Hepatocyte (in vitro differentiated cells): Measurements from ENCODE around the gene SIGLEC12. TPM values are rescaled to one million over a fixed set of nuclear protein-coding genes. Genes with fewer than 3 reads are reported as not detected.

Source experiments
- DNase-seq: peaks from one replicate; pipeline ENCODE4 v3.0.0-alpha.2; 2016; ENCODE audit warnings: low spot score
- H2AFZ ChIP-seq: fragments of 200-600 bp; sonication (generic); 2 replicates; pipeline ENCODE4 v1.6.0; 2016; ENCODE audit warnings: antibody characterized with exemption, mild to moderate bottlenecking
- H3K27ac ChIP-seq: fragments of 200-600 bp; sonication (generic); 2 replicates; pipeline ENCODE4 v1.5.1; 2016; ENCODE audit warnings: mild to moderate bottlenecking
- H3K27me3 ChIP-seq: fragments of 200-600 bp; sonication (generic); 2 replicates; pipeline ENCODE4 v1.6.1; 2016
- H3K36me3 ChIP-seq: fragments of 200-600 bp; sonication (generic); replicated peaks from 2 replicates; pipeline ENCODE4 v1.5.1; 2016; ENCODE audit warnings: low read depth; ENCODE audit not compliant: insufficient read depth
- H3K4me1 ChIP-seq: fragments of 200-600 bp; sonication (generic); 2 replicates; pipeline ENCODE4 v1.5.1; 2016; ENCODE audit warnings: mild to moderate bottlenecking, moderate library complexity; ENCODE audit not compliant: insufficient read depth
- H3K4me2 ChIP-seq: fragments of 200-600 bp; sonication (generic); 2 replicates; pipeline ENCODE4 v1.6.0; 2016
- H3K4me3 ChIP-seq: fragments of 200-600 bp; sonication (generic); 2 replicates; pipeline ENCODE4 v1.5.1; 2016; ENCODE audit warnings: mild to moderate bottlenecking
- H3K79me2 ChIP-seq: fragments of 200-600 bp; sonication (generic); 2 replicates; pipeline ENCODE4 v1.6.0; 2017; ENCODE audit warnings: mild to moderate bottlenecking
- H3K9me2 ChIP-seq: fragments of 200-600 bp; sonication (generic); replicated peaks from 2 replicates; pipeline ENCODE4 v1.6.0; 2017; ENCODE audit warnings: mild to moderate bottlenecking; ENCODE audit not compliant: insufficient read depth
- H3K9me3 ChIP-seq: fragments of 200-600 bp; sonication (generic); 2 replicates; pipeline ENCODE4 v1.5.1; 2016; ENCODE audit warnings: low read depth, mild to moderate bottlenecking
- H4K20me1 ChIP-seq: fragments of 200-600 bp; sonication (generic); 2 replicates; pipeline ENCODE4 v1.6.0; 2016; ENCODE audit warnings: mild to moderate bottlenecking; ENCODE audit not compliant: insufficient read depth, poor library complexity, severe bottlenecking
- EZH2 ChIP-seq: fragments of 200-600 bp; sonication (generic); IDR thresholded peaks from 2 replicates; pipeline ENCODE4 v1.6.1; 2016; ENCODE audit warnings: antibody characterized with exemption, mild to moderate bottlenecking, borderline replicate concordance
- EZH2phosphoT487 ChIP-seq: fragments of 200-600 bp; sonication (generic); IDR thresholded peaks from one replicate; pipeline ENCODE4 v1.6.1; 2018; ENCODE audit warnings: antibody characterized with exemption, mild to moderate bottlenecking, low read depth, moderate library complexity; ENCODE audit not compliant: unreplicated experiment, severe bottlenecking
- WGBS: methylation state at CpG from one replicate; pipeline ENCODE4 v1.1.6; 2016; ENCODE audit warnings: low lambda C conversion rate; ENCODE audit errors: missing lambda C conversion rate; 5-methylcytosine and 5-hydroxymethylcytosine counted together
- polyA plus RNA-seq: library from polyadenylated mRNA; unstranded; fragments of >200 nt; fragmentation: Nextera tagmentation; extraction: Ambion mirVana; gene quantifications from 2 replicates; pipeline ENCODE4 v1.2.1, GENCODE V29; 2016
- total RNA-seq: library from RNA; depleted of rRNA; stranded (reverse); fragments of >200 nt; gene quantifications from 2 replicates; pipeline ENCODE4 v1.2.3, GENCODE V29; 2014
- TF ChIP-seq, protein P1 (sequence below): fragments of 200-600 bp; sonication (generic); IDR thresholded peaks from 2 replicates; pipeline ENCODE4 v1.5.1; 2016; ENCODE audit warnings: antibody characterized with exemption, mild to moderate bottlenecking; ENCODE audit not compliant: poor library complexity

Gene SIGLEC12
- total and polyA plus RNA-seq, 2 experiments from 2014 or later: 0.29 TPM; not detected in 1

GRCh38 chr19:51491586-51491985 lies 10.0 kb downstream of the SIGLEC12 start:
- Histone ChIP-seq H3K4me2 (no peak overlapping the region), H3K79me2 (no peaks in the 10 kb centered on the region)
- TF ChIP-seq EZH2 (no peak), EZH2phosphoT487 (no peak)
- TF ChIP-seq, protein P1, sequence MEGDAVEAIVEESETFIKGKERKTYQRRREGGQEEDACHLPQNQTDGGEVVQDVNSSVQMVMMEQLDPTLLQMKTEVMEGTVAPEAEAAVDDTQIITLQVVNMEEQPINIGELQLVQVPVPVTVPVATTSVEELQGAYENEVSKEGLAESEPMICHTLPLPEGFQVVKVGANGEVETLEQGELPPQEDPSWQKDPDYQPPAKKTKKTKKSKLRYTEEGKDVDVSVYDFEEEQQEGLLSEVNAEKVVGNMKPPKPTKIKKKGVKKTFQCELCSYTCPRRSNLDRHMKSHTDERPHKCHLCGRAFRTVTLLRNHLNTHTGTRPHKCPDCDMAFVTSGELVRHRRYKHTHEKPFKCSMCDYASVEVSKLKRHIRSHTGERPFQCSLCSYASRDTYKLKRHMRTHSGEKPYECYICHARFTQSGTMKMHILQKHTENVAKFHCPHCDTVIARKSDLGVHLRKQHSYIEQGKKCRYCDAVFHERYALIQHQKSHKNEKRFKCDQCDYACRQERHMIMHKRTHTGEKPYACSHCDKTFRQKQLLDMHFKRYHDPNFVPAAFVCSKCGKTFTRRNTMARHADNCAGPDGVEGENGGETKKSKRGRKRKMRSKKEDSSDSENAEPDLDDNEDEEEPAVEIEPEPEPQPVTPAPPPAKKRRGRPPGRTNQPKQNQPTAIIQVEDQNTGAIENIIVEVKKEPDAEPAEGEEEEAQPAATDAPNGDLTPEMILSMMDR: no peak

GRCh38 chr19:51490676-51491075 lies 10.9 kb downstream of the SIGLEC12 start:
- TF ChIP-seq EZH2phosphoT487: no peak
- TF ChIP-seq EZH2: no peak
- TF ChIP-seq, protein P1: no peak
- Histone ChIP-seq H3K9me3 (no peaks in the 10 kb centered on the region), H3K79me2 (no peaks in the 10 kb centered on the region), H4K20me1 (no peaks in the 10 kb centered on the region), H3K9me2 (no peaks in the 10 kb centered on the region), H3K36me3 (no peaks in the 10 kb centered on the region), H2AFZ (no peak overlapping the region), H3K27me3 (no peaks in the 10 kb centered on the region), H3K4me3 (no peak overlapping the region), H3K27ac (no peak overlapping the region), H3K4me2 (no peak overlapping the region), H3K4me1 (no peaks in the 10 kb centered on the region)
- WGBS: 89% methylated on average over 14 of the region's 14 CpGs
- DNase-seq: no peak

More at GRCh38 chr19:51491586-51491985, 10.0 kb downstream of the SIGLEC12 start:
- H3K27me3 ChIP-seq: no peaks in the 10 kb centered on the region
- DNase-seq: no peak
- H3K4me3 ChIP-seq: no peak overlapping the region
- H3K36me3 ChIP-seq: no peaks in the 10 kb centered on the region
- no peak overlapping the region for H2AFZ ChIP-seq
- WGBS: 66% methylated on average over 7 of the region's 7 CpGs
- H4K20me1 ChIP-seq: no peaks in the 10 kb centered on the region
- no peaks in the 10 kb centered on the region for H3K9me3 ChIP-seq
- no peak overlapping the region for H3K27ac ChIP-seq
- no peaks in the 10 kb centered on the region for H3K9me2 ChIP-seq
- H3K4me1 ChIP-seq: no peaks in the 10 kb centered on the region

- WGBS: 42% methylated on average over 2 of the region's 2 CpGs
- Histone ChIP-seq H3K9me2 (no peaks in the 10 kb centered on the region), H3K9me3 (no peaks in the 10 kb centered on the region), H4K20me1 (no peaks in the 10 kb centered on the region), H3K36me3 (no peaks in the 10 kb centered on the region), H3K4me1 (no peaks in the 10 kb centered on the region), H3K27me3 (no peaks in the 10 kb centered on the region), H3K4me2 (no peak overlapping the region), H3K4me3 (no peak overlapping the region), H3K27ac (no peak overlapping the region), H3K79me2 (no peaks in the 10 kb centered on the region), H2AFZ (no peak overlapping the region)
- TF ChIP-seq, protein P1: no peak
- no peak for TF ChIP-seq EZH2
- TF ChIP-seq EZH2phosphoT487: no peak
- DNase-seq: no peak
These were observed 12.5 kb downstream of the SIGLEC12 start for GRCh38 chr19:51489113-51489512.

DNA sequence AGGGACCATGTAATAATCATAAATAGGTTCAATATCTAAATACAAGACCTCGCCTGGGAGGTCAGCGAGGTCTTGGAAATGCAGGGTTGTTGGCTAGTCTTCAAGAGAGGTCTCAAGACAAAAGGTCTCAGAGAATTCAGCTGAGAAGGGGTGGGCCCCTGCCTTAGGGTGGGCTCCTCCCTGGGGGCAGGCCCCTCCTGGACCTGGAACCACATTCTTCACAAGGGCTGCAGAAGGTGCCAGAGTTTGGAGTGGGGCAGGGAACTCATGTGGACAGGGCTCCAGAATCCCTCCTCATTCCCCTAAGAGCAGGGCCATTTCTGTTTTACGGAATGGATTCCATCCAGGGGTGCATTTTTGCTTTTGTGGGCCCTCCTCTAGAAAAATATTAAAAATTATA lies 13.1 kb downstream of the SIGLEC12 start:
- Histone ChIP-seq H3K4me2 (no peak overlapping the region), H3K27me3 (no peaks in the 10 kb centered on the region), H2AFZ (no peak overlapping the region), H3K79me2 (no peaks in the 10 kb centered on the region), H3K4me3 (no peak overlapping the region), H3K36me3 (no peaks in the 10 kb centered on the region), H3K9me2 (no peaks in the 10 kb centered on the region), H4K20me1 (no peaks in the 10 kb centered on the region), H3K4me1 (no peaks in the 10 kb centered on the region), H3K9me3 (no peaks in the 10 kb centered on the region), H3K27ac (no peak overlapping the region)
- 58% methylated on average over 3 of the region's 3 CpGs for WGBS
- DNase-seq: no peak
- TF ChIP-seq EZH2 (no peak), EZH2phosphoT487 (no peak)
- TF ChIP-seq, protein P1: no peak
